ENCODE measurements around the gene CRYBG1.

DNA sequence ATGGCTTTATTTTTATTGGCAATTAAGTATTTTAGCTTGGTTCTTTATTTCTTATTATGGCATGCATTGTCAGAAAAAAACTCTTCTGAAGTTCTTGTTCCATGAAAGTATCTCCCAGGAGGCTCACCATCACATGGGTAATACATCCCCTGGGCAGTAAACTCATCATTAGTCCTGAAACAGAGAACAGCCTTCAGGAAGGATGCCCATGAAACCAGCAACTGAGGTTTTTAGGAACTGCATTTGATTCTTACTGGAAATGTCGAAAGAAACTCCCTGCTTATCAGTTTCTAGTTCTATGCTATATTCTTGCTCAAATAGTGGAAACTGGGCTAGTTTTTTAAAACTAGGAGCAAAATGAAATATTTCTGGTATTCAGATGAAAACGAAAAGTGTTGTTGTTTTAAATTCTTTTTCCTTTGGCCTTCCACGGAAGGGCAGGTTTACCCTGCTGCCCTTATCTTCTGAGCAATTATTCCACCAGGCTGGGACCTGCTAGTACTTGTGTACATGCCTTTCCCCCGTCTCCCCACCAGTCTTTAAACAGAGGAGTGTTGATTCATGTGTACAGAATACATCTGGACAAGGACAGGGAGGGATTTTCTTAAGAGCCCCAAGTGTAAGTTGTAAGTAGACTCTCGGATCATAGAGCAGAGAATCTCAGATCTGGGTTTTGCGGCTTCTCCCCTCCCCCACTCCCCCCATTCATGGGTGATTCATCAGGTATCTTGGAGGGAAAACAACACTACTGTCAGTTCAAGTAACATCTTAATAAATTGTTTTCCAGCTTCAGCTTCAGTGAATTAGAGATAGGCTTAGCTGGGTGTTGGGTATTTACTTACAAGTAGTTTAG, 187.3 kb downstream of the CRYBG1 start:
- TF ChIP-seq, protein P1, sequence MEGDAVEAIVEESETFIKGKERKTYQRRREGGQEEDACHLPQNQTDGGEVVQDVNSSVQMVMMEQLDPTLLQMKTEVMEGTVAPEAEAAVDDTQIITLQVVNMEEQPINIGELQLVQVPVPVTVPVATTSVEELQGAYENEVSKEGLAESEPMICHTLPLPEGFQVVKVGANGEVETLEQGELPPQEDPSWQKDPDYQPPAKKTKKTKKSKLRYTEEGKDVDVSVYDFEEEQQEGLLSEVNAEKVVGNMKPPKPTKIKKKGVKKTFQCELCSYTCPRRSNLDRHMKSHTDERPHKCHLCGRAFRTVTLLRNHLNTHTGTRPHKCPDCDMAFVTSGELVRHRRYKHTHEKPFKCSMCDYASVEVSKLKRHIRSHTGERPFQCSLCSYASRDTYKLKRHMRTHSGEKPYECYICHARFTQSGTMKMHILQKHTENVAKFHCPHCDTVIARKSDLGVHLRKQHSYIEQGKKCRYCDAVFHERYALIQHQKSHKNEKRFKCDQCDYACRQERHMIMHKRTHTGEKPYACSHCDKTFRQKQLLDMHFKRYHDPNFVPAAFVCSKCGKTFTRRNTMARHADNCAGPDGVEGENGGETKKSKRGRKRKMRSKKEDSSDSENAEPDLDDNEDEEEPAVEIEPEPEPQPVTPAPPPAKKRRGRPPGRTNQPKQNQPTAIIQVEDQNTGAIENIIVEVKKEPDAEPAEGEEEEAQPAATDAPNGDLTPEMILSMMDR (conservative IDR thresholded peaks at IDR 0.05 in 1 of 2, IDR thresholded peaks at IDR 0.05 in 1 of 2; ENCODE audit: extremely low read depth in 1 of 2, insufficient read depth in 1 of 2, low read depth in 1 of 2, low read length in 2 of 2): peak in 1 of 2 donors; percentile 7
- TF ChIP-seq EZH2 (IDR thresholded peaks at IDR 0.05; ENCODE audit: borderline replicate concordance, low read length): no peak

All from mammary epithelial cell (primary cell).